Stimulated activated naive CD4-positive, alpha-beta T cell (primary cell): ENCODE measurements around the gene SH3BGRL2.
"Not testable (repeated sequence)": the region's sequence is repeated elsewhere in the genome, so short reads cannot be mapped to it uniquely, and the experiment has no call there.

ENCODE experiments used
- DNase-seq, 6 experiments: peaks; one replicate each; lab custom pipeline; 2025; lab: John Stamatoyannopoulos, UW

SH3BGRL2 gene

GRCh38 chr6:79745282-79745681 lies 114.2 kb downstream of the SH3BGRL2 start:
- DNase-seq = not testable (repeated sequence)

- DNase-seq = not testable (repeated sequence)
Measured at GRCh38 chr6:79746325-79746724, 115.2 kb downstream of the SH3BGRL2 start.

DNA sequence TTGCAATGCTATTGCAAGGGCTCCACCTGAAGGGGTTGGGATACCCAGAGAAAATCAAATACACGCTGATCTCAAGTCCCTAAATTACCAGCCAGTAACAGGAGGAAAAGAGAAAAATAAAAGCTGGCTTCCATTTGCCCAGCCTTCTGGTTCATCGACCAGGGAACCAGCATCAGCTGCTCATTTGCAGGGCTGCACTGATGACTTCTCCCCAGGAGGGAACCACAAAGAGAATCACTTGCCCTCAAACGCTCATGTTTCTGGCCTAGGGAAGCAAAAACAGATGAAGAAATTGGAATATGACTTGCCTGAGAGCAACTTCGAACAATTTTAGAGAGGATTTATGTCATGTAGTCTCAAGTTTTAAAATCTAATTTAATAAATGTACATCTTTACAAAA lies 119.7 kb downstream of the SH3BGRL2 start:
- DNase-seq = no peak
